Endothelial cell of umbilical vein (primary cell): Measurements from ENCODE around the gene LGMN.

ENCODE experiments used
- CTCF ChIP-seq, 2 donors: IDR thresholded peaks; 1 replicate in 1 of 2; 2 replicates in 1 of 2; pipeline ENCODE4 v1.5.1; 2011; ENCODE audit warnings: low read length in 2 of 2, mild to moderate bottlenecking in 2 of 2, moderate library complexity in 2 of 2, control low read depth in 1 of 2, inconsistent platforms in 1 of 2, low read depth in 1 of 2; ENCODE audit not compliant: insufficient read depth in 1 of 2; ENCODE audit errors: extremely low read depth in 1 of 2
- EZH2 ChIP-seq: IDR thresholded peaks from 2 replicates; pipeline ENCODE4 v1.6.1; 2012; ENCODE audit warnings: borderline replicate concordance, low read depth, mild to moderate bottlenecking, moderate library complexity, low read length, inconsistent platforms; ENCODE audit not compliant: severe bottlenecking
- GATA2 ChIP-seq: IDR thresholded peaks from 2 replicates; pipeline ENCODE4 v1.7.0; 2011; ENCODE audit warnings: low read depth, mild to moderate bottlenecking, moderate library complexity, mixed read lengths, low read length; ENCODE audit not compliant: insufficient read length, insufficient read depth
- JUN ChIP-seq: IDR thresholded peaks from 2 replicates; pipeline ENCODE4 v1.6.1; 2011; ENCODE audit warnings: borderline replicate concordance, low read depth; ENCODE audit not compliant: insufficient read length, insufficient read depth
- MAX ChIP-seq: IDR thresholded peaks from 2 replicates; pipeline ENCODE4 v1.6.1; 2011; ENCODE audit not compliant: insufficient read depth, insufficient read length
- POLR2A ChIP-seq: IDR thresholded peaks from 2 replicates; pipeline ENCODE4 v1.6.1; 2012; ENCODE audit warnings: low read depth, mild to moderate bottlenecking, control low read depth, low read length
- POLR2AphosphoS5 ChIP-seq: IDR thresholded peaks from 2 replicates; pipeline ENCODE4 v1.6.1; 2012; ENCODE audit warnings: low read depth, mild to moderate bottlenecking, control low read depth, low read length, moderate library complexity; ENCODE audit not compliant: insufficient read depth

GRCh38 chr14:92690171-92691011, 58.0 kb downstream of the LGMN start:
- TF ChIP-seq POLR2AphosphoS5 (no peak), CTCF (IDR thresholded peaks at IDR 0.05; ENCODE audit: extremely low read depth in 1 of 2, insufficient read depth in 1 of 2, low read depth in 1 of 2, low read length in 2 of 2) (peak; percentile 54 to 74), MAX (no peak), JUN (no peak), GATA2 (no peak), POLR2A (no peak), EZH2 (no peak)
